ENCODE data around the gene S100A12.

DNA sequence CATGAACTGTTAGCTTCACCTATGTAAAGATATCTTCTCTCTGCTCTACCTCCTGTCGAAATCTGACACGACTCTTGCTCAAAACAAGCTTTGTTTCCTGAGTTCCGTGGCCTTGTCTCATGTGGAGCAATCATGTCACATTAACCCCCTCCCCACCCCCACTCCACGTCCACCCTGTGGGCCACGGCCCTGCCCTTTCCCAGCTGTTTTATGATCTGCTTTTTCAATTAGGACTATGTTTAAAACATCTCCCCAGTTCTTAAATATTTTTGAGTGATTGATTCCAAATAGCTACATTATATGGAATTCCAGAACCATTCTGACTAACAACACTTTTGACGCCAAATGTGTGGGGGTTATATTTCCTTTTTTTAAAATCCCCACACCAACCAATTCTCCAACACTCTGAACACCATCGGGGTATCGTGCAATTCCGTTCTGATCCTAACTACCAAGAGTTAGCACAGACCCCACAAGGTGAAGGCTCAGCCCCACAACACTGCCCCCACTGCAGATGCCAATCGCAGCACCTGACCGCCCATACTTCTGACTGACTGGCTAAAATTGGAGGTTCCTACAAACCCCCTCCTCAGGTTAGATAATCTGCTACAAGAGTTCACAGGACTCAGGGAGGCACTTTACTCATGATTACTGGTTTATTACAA is 28.1 kb upstream of the S100A12 start:
- TF ChIP-seq CTCF (conservative IDR thresholded peaks at IDR 0.05) (no peak), ZFX (IDR thresholded peaks at IDR 0.05) (no peak)

Measured in C4-2B (cell line).